Hematopoietic multipotent progenitor cell (in vitro differentiated cells): ENCODE results near the gene DDIT4. TPM values are rescaled to one million over a fixed set of nuclear protein-coding genes. Genes with fewer than 3 reads are reported as not detected.
"Not testable (repeated sequence)": the region's sequence is repeated elsewhere in the genome, so short reads cannot be mapped to it uniquely, and the experiment has no call there.

ENCODE experiments used
- DNase-seq, 3 donors: peaks; one replicate each; pipeline ENCODE4 v3.0.0-alpha.2; 2011 to 2015; ENCODE audit warnings: low read depth in 2 of 3, low spot score in 2 of 3
- total RNA-seq: library from RNA; depleted of rRNA; stranded (reverse); fragments of >200 nt; gene quantifications from one replicate; pipeline ENCODE4 v1.2.3, GENCODE V29; 2012

The DDIT4 gene
- total RNA-seq, 1 donor, result 322 TPM

DNA sequence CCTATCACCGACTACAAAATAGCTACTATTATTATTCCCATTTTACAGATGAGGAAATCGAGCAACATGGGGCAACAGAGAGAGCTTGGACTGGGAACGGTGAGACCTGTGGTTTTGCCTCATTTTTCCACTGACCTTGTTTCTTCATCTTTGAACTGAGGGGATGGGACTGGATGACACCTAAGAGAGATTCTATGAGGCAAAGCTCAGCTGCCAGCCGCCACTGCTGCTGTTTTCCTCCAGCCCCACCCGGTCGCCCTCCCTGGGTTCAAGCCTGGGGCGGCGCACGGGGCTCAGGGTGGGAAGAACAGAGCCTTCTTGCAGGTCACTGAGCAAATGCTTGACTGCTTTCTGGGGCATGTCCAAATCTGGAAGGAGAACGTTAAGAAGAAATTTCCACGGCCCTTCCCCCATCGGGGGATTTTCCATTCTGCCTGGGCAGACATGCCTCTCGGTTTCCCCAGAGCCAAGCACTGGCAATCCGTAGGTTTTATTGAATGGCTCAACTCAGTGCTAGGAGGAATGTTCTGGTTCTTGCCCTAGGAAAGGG lies 12.3 kb downstream of the DDIT4 start:
- no peak for DNase-seq

DNA sequence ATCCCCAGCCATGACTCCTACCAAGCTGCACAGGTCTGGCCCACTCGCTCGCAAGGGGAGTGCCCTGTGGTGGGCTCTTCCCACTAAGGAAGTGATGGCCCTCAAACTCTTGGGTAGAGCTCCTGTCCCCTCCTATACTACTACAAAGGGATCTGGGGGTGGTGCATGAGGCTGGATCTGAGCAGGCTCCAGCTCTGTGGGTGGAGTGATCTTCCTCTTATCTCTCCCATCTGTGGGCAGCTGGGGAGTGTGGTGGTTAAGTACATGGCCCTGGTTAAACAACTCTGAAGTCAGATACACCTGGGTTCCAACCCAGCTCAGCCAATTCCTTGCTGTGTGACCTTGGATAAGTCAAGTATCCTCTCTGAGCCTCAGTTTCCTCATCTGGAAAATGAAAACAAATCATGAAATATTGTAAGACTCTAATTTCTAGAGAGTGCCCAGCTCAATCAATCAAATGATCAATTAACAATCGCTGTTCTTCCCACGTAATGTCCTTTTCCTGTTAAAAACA lies 17.4 kb downstream of the DDIT4 start:
- peak in 1 of 3 donors; percentile 56 for DNase-seq

DNA sequence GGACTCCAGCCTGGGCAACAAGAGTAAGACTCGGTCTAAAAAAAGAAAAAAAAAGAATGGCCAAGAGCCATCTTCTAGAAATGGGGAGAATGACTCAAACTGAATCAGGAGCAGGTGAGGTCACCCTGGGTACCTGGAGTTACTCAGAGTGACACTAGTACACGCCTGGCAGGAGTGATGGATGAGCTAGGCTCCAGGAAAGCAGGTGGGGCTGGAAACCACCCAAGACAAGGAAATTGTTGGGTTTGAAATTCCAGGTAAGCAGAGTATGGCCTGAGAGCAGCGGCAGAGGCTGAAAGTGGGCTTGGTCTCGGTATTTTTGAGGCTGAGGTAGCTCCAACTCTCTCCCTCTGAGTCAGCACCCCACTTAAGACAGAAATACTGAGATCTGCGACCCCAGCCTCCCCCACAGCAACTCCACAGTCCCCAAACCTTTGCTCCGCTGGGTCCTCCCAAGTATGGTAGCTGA lies 18.5 kb downstream of the DDIT4 start:
- no peak for DNase-seq

DNA sequence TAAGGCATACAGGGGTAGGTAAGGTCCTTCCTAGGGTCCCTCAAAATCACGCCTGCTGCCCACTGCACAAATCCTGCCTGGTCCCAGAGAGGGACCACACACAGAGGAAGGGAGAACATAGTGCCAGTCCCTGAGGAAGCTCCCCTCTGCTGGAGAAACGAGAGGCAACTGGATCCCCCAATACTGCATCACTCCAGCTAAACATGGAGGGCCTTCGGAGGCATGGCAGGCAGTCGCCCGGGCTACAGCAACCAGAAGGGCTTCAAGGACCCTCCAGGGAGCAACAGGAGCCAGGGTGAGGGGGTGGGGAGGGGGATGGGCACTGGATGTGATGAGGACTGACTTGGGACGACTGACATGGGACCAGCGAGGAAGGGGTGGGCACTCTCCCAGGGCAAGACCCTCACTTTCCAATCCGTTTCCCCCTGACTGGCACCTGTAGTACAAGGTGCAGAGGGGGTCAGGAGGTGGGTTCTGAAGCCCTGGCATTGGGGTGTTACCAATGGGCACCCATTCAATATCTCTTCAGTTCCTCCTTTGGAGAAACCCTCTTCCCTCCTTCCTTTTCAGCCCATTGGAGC lies 21.7 kb downstream of the DDIT4 start:
- DNase-seq, result no peak

DNA sequence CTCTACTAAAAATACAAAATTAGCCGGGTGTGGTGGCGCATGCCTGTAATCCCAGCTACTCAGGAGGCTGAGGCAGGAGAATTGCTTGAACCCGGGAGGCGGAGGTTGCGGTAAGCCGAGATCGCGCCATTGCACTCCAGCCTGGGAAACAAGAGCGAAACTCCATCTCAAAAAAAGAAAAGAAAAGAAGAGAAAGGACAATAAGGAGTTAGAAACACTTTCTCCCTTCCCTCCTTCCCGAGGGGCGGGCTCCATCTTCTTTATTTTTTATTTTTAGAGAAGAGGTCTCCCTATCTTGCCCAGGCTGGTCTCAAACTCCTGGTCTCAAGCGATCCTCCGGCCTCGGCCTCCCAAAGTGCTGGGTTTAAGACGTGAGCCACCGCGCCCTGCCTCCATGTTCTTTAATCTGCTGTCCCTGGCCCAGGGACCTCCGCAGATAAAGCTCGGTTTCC lies 23.1 kb downstream of the DDIT4 start:
- not testable (repeated sequence) for DNase-seq

DNA sequence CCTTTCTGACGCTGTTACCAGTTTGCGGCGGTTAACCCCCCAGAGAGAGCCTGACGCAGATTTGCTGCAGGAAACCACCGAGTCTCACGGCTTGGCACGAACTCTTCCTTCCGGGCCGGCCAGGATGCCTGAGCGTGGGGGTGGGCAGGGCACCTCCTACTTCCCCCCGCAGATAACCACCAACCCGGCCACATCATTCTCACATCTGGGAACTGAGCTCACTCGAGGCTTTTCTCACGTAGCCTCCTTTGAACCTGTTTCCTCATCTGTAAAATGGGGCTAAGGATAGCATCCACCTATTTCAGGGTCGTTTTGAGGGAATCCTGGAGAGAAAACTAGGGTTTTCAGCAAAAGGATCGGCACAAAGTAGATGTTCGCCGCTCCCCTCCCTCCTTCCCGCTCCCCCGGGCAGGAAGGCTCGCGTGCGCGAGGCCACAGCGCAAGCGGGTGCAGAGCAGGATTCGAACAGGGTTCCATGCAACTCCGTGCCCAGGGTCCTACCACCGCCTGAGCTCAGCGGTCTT lies 23.6 kb downstream of the DDIT4 start:
- DNase-seq, result peak; percentile 89 to 98 (median 98)

DNA sequence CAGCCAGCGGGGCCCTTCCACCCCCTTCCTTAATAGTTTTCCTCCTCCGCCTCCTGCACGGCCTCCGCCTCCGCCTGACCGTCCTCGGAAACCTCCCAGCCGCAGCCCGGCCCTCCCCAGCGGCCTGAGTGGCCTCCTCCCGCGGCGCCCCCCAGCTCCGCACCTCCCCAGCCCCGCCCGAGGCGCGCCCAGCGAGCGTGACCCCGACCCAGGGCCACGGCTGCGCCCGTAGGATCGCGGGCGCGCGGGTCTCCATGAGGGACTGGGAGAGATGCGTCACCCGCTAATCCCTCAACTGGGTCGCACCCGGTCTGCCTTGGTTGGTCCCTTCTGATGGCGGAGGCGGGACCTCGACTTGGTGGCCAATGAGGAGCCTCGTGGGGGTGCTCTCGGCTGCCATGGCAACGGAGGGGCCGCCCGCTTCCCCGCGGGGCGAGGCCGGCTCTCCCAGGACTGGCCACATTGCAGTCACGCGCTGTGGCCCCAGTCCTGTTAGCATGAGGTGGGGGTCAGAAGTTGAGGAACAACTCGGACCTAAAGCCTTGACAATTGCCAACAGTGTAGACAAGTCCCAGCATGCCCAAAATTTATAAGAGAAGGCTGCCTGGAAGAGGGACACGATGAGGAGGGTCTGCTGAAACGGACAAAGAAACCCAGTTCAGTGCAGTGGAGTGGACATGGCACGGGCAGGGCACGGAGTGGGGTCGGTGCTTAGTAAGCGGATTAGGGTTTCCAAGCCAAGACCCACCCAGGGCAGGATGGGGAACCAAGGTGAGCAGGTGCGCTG lies 24.3 kb downstream of the DDIT4 start:
- DNase-seq, result peak; percentile 70 to 97 (median 95)

DNA sequence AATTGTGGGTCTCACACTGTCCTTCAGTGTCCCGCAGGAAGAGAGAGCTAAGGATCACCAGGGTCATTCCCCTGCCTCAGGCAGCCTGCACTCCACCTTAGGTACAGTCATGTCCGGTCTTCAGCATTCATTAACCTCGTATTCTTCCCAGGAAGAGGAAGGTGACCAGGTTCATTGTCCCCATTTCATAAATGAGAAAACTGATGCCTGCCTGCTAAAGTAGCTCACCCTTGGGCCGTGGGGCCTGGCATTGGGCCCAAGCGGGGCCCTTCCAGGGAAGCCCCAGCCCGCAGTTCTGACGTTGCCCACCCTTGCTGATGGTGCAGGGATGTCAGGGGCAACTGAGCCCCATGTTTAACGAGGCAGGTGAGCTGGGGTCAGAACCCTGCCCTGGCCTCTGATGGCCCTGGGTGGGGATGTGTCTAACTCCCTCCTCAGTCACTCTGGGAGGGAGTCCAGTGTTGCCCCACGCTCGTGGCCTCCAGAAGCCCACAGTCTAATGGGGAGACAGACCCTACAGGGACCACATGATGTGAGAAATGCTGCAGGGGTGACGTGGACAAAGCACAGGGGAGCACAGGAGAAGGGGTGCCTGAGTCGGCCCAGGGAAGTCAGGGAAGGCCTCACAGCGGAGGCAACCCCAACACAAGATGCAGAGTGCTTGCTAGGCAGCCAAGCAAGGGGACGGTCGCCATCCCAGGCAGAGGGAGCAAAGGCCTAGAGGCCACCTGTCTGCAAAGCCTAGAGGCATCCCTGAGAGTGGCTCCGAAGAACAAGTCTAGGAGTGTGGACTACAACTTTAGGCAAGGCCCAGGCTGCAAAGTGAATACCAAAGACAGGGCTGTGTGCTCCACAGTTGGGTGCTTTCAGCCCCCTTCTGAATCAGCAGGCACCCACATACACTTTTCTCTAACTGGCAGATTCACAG lies 25.1 kb downstream of the DDIT4 start:
- no peak for DNase-seq

DNA sequence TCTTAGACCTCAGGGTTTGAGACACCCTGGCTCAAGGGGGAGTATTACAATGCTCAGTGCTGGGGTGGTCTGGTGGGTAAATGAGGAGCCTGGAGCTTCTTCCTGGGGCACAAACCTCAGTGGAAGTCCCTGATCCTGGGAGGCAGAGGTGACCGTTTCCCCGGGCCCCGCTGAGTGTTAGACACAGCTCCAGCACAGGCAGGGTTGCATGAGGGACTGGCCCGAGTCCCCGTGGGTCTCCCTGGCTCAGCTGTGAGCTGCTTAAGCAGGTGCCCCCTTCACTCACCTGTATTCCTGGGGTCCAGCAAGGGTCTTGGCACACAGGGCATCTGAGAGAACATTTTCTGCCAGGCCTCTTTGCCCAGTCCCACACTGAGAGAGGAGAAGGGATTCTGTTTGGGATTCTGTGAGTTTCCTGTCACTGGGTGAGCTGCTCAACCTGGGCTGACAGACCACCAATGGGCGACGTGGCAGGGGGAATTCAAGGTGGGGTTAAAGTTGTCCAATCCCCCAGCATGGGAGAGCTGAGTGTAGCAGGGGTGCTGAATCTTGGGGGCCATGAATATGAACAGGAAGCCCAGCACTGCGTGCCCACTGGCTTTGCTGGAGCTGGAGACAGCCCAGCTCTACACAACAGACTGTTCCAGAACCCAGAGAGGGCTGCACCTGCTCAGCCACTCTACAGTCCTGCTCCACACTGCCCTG lies 29.9 kb downstream of the DDIT4 start:
- DNase-seq, result no peak

DNA sequence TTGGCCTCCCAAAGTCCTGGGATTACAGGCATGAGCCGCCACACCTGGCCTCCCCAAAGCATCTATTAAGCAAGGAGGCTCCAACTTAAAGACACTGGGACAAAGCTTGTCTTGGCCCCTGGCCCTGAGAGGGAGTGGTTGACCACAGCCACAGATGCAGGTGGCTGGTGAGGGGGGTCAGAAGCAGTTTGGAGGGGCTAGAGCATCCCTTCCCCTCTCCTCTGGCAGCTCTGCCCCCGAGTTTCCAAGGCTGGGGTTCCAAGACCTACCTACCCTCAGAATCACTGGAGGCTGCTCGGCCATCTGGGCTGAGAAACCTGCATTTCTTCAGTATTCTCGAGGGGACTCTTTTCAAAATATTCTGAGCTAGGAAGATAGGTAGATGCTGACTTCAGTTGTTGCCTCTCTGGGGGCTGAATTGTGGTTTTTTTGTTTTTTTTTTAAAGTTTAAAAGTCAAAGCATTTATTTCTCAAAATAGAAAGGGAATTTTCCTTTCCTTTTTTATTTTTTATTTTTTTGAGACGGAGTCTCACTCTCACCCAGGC lies 32.6 kb downstream of the DDIT4 start:
- DNase-seq, result no peak

DNA sequence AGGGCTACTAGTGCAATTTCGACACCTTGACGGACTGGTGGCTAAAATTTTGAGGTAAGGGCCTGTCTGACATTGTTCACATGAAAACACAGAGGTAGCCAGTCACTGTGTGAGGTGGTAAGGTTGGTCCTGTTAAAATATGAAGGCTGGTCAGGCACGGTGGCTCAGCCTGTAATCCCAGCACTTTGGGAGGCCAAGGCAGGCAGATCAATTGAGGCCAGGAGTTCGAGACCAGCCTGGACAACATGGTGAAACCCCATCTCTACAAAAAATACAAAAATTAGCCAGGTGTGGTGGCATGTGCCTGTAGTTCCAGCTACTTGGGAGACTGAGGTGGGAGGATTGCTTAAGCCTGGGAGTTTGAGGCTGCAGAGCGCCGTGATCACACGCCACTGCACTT lies 34.0 kb downstream of the DDIT4 start:
- DNase-seq, result not testable (repeated sequence)

DNA sequence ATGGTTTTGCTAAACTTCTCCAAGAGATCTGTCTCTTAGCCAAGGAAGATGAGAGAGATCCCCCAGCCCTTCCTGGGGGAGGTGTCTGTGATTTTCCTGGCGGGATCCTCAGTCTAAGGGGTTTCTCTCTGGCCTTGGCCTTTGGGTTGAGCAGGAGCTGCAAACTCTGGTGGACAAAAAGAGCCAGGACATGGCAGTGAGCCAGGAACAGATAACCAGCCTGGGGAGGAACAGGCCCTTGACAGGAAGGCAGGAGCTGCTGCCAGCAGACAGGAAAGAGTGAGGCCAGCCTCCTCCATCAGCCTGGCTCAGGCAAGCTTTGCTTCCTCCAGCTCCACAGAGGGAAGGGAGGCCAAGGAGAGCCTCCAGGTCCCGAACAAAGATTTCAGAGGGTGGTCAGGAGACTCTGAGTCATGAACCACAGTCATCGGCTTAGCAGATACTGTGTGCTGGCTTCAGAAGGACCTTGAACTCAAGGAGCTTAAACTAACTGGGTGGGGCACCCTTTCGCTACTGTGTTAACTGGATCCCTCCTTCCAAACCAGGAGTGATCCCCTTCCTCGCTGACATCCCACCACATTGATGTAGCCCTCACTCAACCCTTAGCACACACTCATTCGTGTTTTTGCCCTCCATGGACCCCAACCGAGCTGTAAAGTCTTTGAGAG lies 34.7 kb downstream of the DDIT4 start:
- DNase-seq, result peak in 2 of 3 donors; percentile 71 to 85

DNA sequence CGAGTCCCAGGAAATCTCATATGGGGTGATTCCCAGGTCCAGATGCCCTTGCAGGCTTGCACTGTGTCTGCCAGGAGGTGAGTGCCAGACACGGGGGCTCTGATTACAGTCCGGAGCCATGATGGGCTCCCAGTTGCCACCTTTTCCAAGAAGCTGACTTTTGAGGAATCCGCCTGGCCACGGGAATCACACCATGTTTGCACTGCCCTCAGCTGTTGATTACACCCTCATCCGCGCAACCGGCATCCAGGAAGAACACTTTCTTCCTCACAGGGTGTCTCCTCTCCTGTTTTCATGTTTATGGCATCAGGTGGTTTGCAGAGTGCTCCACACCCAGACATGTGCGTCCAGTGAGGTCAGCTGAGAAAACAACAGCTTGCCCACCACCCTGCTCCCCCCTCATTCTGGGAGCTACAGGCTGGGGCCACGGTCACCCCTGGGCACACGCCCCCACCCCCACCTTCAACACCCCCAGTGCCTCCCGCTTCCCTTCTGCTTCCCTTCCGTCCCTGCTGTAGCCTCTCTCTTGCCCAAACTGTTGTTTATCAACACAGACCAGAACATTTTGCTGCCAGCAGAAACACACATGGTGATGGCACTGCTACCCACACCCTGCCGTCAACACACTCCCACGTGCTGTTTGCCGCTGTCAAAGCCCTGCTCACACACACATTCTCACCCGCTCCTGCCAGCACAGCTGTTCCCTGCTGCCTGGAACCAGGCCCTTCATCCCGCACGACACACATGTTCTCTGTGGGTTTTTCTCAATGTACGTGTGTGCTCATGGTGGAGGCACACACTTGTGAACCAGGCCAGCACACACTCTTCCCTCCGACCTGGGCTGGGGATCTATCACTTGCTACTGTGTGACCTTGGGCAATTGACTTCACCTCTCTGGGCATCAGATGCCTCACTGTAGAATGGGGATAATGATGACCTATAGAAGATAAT lies 35.8 kb downstream of the DDIT4 start:
- peak in 1 of 3 donors; percentile 49 for DNase-seq

DNA sequence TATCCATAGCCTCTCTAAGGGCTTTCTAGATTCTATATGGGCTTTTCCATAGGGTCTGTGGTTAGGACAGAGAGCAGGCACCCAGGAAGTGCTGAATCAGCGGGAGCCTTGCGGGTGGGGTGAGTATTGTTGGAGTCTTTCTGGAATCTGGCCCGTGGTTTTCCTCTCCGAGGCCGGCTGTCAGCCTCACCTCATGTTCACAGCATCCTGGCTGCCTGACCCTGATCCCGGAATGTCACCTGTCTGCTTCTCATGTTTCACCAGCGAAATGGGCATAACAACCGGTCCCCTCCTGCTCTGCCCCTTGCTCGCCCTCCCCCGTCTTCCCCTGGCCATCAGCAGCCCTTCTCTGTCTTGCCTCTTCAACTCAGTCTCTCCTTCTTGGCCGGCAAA lies 36.5 kb downstream of the DDIT4 start:
- DNase-seq, result no peak

DNA sequence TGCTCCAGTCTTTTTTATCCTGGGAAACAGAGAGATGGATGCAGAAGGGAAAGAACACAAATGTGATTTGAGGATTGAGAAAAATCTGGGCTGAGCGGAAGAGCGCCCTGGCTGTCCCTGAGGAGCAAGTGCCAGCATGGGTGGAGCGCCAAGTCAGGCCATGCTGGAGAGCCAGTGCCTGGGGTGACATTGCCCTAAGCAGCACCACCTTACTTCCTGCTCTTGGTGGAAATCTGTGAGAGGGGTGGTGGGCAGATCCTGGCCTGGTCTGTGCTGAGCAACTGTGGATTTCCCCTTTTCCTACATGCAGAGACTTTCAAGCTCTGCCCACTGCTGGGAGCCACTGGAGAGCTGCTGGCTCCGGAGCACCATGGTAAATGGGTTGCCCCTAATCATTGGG lies 36.9 kb downstream of the DDIT4 start:
- no peak for DNase-seq

DNA sequence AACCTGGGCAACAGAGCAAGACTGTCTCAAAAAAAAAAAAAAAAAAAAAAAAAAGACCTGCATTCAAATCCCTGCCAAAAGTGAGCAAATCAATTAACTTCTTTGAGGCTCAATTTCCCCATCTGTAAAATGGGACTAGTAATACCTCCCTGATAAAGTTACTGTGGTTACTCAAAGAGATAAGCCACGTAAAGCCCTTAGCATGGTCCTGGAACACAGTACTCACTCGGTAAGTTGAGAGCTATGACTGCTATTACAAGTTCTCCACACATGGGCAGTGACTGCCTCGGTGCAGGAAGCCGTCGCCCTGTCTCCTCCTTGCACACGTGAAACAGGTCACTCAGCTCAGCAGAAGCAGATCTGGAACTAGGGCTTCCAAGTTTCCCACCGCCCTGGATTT lies 37.9 kb downstream of the DDIT4 start:
- DNase-seq, result no peak

DNA sequence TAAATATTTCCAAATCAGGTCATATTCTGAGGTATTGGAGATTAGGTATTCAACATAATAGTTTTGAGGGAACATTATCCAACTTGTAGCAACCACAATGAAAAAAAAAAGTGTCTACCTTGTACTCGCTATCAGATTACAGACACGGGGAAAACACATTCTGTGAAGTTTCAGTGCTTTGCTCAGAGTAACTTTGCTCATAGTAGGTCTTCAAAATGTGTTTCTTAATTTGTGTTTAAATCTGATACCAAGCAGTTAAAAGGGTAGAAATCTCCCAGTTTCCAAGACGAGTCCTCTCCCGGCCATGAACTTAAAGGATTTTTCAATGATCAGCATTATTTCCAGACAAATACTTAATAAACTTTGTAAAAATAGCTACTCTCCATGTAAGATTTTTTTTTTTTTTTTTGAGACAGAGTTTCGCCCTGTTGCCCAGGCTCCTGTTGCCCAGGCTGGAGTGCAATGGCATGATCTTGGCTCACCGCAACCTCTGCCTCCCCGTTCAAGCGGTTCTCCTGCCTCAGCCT lies 39.2 kb downstream of the DDIT4 start:
- no peak for DNase-seq

DNA sequence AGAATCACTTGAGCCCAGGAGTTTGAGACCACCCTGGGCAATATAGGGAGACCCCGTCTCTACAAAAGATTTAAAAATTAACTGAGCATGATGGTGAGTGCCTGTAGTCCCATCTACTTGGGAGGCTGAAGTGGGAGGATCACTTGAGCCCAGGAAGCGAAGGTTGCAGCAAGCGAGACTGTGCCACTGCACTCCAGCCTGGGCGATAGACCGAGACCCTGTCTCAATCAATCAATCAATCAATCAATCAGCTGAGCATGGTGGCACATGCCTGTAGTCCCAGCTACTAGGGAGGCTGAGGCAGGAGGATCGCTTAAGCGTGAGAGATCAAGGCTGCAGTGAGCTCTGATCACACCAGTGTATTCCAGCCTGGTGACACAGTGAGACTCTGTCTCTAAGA lies 40.5 kb downstream of the DDIT4 start:
- DNase-seq, result no peak
